Ovary (tissue), 9 donors: ENCODE measurements around the gene ING2. TPM values are rescaled to one million over a fixed set of nuclear protein-coding genes. Genes with fewer than 3 reads are reported as not detected.

Source experiments
- DNase-seq, 5 donors: peaks; one replicate each; pipeline ENCODE4 v3.0.0-alpha.2; 2019 to 2020
- H3K27ac ChIP-seq, 2 donors: fragments of 200-600 bp; one replicate each; pipeline versions ENCODE4 v1.5.1 to v1.8.0; 2019 to 2022
- H3K27me3 ChIP-seq: fragments of 200-600 bp; one replicate; pipeline ENCODE4 v1.8.0; 2022
- H3K36me3 ChIP-seq: fragments of 200-600 bp; sonication (generic); one replicate; pipeline ENCODE4 v1.5.1; 2019
- H3K4me1 ChIP-seq: one replicate; pipeline ENCODE4 v1.8.1; 2013; ENCODE audit warnings: mild to moderate bottlenecking, moderate library complexity; ENCODE audit not compliant: insufficient read depth
- H3K4me3 ChIP-seq: fragments of 200-600 bp; sonication (generic); one replicate; pipeline ENCODE4 v1.5.1; 2017
- H3K9me3 ChIP-seq, 2 donors: fragments of 200-600 bp in 1 of 2; sonication (generic) in 1 of 2; one replicate each; pipeline versions ENCODE4 v1.5.1 to v1.8.1; 2013 to 2019; ENCODE audit warnings: mild to moderate bottlenecking in 1 of 2, moderate library complexity in 1 of 2
- CTCF ChIP-seq, 3 donors: fragments of 450-650 bp in 2 of 3; fragments of 200-600 bp in 1 of 3; IDR thresholded peaks; one replicate each; pipeline versions ENCODE4 v1.5.1 to v1.8.0; 2016 to 2022; ENCODE audit warnings: antibody characterized with exemption in 3 of 3, mild to moderate bottlenecking in 1 of 3
- EP300 ChIP-seq: sonication (generic); formaldehyde crosslinking; IDR thresholded peaks from one replicate; pipeline ENCODE4 v1.6.1; 2017; ENCODE audit warnings: antibody characterized with exemption
- POLR2A ChIP-seq: fragments of 450-650 bp; IDR thresholded peaks from one replicate; pipeline ENCODE4 v1.6.1; 2017; ENCODE audit warnings: antibody characterized with exemption, mild to moderate bottlenecking, moderate library complexity
- WGBS, 3 donors: extraction: QIAGEN DNeasy Blood & Tissue Kit in 1 of 3; methylation state at CpG; one replicate each; pipeline versions ENCODE4 v1.1.5 to v1.1.7; 2013 to 2017; 5-methylcytosine and 5-hydroxymethylcytosine counted together
- intact Hi-C, 4 donors: fragments of 100-400 bp; cut with DNase I; formaldehyde crosslinking; loops; one replicate each; pipeline versions ENCODE4 v1.11.0 to v1.15.1; 2022 to 2023
- polyA plus RNA-seq, 2 donors: library from polyadenylated mRNA; stranded (reverse); fragments of 200-250 nt in 1 of 2; fragments of 350-450 nt in 1 of 2; fragmentation: Illumina TruSeq in 1 of 2; extraction: RNeasy Lipid Tissue Mini Kit (QIAGEN cat#74804) in 1 of 2; gene quantifications; one replicate each; pipeline ENCODE4 v1.2.3, GENCODE V29; 2013 to 2014
- total RNA-seq, 7 donors: library from RNA; depleted of rRNA in 2 of 7; stranded (reverse); fragments of >200 nt in 2 of 7; fragmentation: NEBNext Ultra II Directional in 3 of 7; extraction: Animal tissue kit (Norgen Biotek cat#: 25700) in 3 of 7; gene quantifications; one replicate each; pipeline versions ENCODE4 v1.1.0 to v1.2.4, GENCODE V29; 2016 to 2023
- donor health status: DM: no; HTN: no; CAD: no; lungs with moderate emphysema.
- donor health status: DM: no; HTN: no; CAD: no.
- donor health status: Bipolar disorder and iron deficiency.
- donor health status: DM: yes; HTN: yes; CAD: no.
- donor health status: DM: no; HTN: no; CAD: no.
- donor health status: DM: yes; HTN: yes; CAD: no.

Gene ING2
- total and polyA plus RNA-seq, 9 donors, result 19.3 to 47.5 (median 31.4) TPM

DNA sequence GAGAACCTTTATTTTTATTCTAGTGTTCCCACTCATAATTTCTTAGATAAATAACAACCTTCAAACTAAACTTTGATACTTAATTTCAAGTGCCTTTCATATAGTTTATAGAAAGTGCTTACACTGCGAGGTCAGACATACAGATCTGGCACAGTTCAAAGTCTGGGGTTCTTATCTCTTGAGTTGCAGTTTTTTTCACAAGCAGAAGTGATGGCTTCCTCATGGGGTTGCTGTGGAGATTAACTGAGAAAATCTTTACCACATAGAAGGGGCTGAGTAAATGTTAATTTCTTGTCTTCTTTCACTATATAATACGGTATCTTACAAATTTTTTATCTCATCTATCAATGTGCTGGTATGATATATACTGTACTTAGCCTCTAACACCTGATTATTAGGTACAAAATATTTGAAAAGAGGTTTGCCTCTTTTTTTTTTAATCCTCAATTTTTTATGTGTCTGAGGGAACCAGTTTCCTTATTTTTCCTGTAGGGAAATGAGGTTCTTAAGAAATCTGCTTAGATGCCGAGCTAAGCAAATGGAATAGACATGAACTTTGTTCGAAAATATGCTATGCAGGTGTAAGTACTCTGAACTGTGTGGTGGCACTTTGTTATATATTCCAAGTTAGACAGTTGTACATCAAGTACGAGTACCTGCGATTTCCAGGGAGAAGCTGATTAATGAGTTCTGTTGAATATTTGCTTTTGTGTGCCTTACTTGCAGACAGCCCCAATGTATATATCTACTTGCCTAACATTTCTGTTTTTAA lies 3.3 kb downstream of the ING2 start:
- Histone ChIP-seq H3K36me3 (no peaks in the 10 kb centered on the region), H3K9me3 (no peaks in the 10 kb centered on the region), H3K27me3 (no peaks in the 10 kb centered on the region), H3K27ac (peak overlapping the region in 1 of 2 donors; percentile 97), H3K4me3 (no peak overlapping the region), H3K4me1 (peaks cover 1% of the 10 kb centered on the region)
- intact Hi-C loops, result loop anchor here (10.0 kb wide), 2 partner anchors 63 to 97 kb away; partner anchors contain the start of gene CDKN2AIP (in 1 of the 4)
- DNase-seq, result no peak
- TF ChIP-seq EP300, result no peak
- no peak for TF ChIP-seq POLR2A
- TF ChIP-seq CTCF (IDR thresholded peaks at IDR 0.05), result no peak
- WGBS, 3 donors, result 19 to 52% (median 25%) methylated on average over 6 of the region's 6 CpGs

- H3K4me3 ChIP-seq, result no peak overlapping the region
- H3K36me3 ChIP-seq, result no peaks in the 10 kb centered on the region
- no peaks in the 10 kb centered on the region for H3K9me3 ChIP-seq
- DNase-seq, result no peak
- no peaks in the 10 kb centered on the region for H3K27me3 ChIP-seq
- peaks cover 1% of the 10 kb centered on the region for H3K4me1 ChIP-seq
- intact Hi-C loops, result loop anchor here (10.0 kb wide), 2 partner anchors 64 to 96 kb away; partner anchors contain the start of gene CDKN2AIP (in 1 of the 4)
- TF ChIP-seq POLR2A (no peak), EP300 (no peak)
- WGBS, 3 donors, result 21 to 53% (median 34%) methylated on average over 6 of the region's 6 CpGs
- peak overlapping the region in 1 of 2 donors; percentile 97 for H3K27ac ChIP-seq
Observed at GRCh38 chr4:183508697-183509335, 4.0 kb downstream of the ING2 start.

DNA sequence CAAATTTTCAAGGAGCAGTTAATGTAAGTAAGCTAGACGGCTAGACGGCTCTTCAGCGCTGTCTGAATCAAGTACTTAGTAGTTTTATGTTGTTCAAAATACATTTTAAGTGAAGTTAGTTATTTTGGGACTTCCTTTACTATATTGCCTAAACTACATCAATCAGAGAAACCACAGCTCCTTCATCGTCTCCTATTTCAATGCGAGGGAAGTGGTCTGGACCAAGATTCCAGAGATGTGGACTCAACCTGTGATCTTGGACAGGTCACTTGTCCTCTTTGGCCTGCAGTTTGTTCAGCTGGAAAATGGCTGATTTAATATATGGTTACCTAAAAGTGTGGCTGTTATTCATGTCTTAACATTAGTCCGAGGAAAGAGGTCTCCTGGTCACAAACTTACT lies 10.6 kb downstream of the ING2 start:
- Histone ChIP-seq H3K36me3 (no peaks in the 10 kb centered on the region), H3K4me1 (no peaks in the 10 kb centered on the region), H3K4me3 (no peak overlapping the region), H3K9me3 (no peaks in the 10 kb centered on the region), H3K27me3 (no peaks in the 10 kb centered on the region), H3K27ac (no peak overlapping the region)
- intact Hi-C loops, result loop anchor here in 1 of 4 donors (5.0 kb wide), 1 partner anchor 142 kb away; the partner anchor contains the start of genes RWDD4 and TRAPPC11
- TF ChIP-seq CTCF (IDR thresholded peaks at IDR 0.05) (no peak), EP300 (no peak), POLR2A (no peak)
- WGBS, 3 donors, result 88 to 89% (median 88%) methylated on average over 6 of the region's 6 CpGs
- DNase-seq, result no peak

- H3K4me3 ChIP-seq, result no peak overlapping the region
- no peaks in the 10 kb centered on the region for H3K9me3 ChIP-seq
- no peak for DNase-seq
- no peak overlapping the region for H3K27ac ChIP-seq
- no peaks in the 10 kb centered on the region for H3K4me1 ChIP-seq
- H3K36me3 ChIP-seq, result no peaks in the 10 kb centered on the region
- no peaks in the 10 kb centered on the region for H3K27me3 ChIP-seq
- TF ChIP-seq EP300 (no peak), CTCF (IDR thresholded peaks at IDR 0.05) (no peak), POLR2A (no peak)
- intact Hi-C loops, result loop anchor here in 1 of 4 donors (5.0 kb wide), 1 partner anchor 140 kb away; the partner anchor contains the start of genes RWDD4 and TRAPPC11
- 42 to 57% (median 50%) methylated on average over 2 of the region's 2 CpGs for WGBS, 3 donors
Observed at GRCh38 chr4:183517194-183517593, 12.3 kb downstream of the ING2 start.
